Neural progenitor cell (in vitro differentiated cells): Measurements from ENCODE around the gene MKNK1.

Source experiments
- EZH2 ChIP-seq: fragments of 200-600 bp; sonication (generic); IDR thresholded peaks from 2 replicates; pipeline ENCODE4 v1.6.1; 2017; ENCODE audit warnings: antibody characterized with exemption, mild to moderate bottlenecking, moderate library complexity
- EZH2phosphoT487 ChIP-seq: fragments of 200-600 bp; sonication (generic); IDR thresholded peaks from 2 replicates; pipeline ENCODE4 v1.6.1; 2017; ENCODE audit warnings: antibody characterized with exemption
- TF ChIP-seq, protein P1 (sequence below): fragments of 200-600 bp; sonication (generic); IDR thresholded peaks from 2 replicates; pipeline ENCODE4 v1.5.1; 2017; ENCODE audit warnings: antibody characterized with exemption, mild to moderate bottlenecking

DNA sequence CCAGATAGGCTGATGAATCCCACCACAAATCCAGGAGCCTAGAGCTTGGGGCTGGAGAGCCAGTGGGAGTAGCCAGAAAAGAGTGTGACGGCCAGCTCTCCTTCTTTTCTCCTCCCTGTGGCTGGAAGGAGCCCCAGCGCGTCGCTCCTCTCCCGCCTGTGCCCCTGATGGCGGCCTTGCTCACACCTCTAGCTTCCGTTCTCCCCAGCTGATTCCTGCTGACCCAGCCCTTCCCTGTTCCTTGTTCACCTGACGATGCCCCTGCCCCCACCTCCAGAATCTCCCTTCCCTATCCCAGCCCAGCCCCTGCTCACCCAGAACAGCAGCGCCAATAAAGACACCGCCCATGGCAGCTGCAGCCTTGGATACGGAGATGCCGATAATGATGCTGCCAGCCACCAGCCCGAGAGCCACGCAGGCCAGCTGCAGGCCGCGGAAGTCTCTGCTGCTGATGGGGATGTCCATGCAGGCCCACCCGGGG, 53.3 kb downstream of the MKNK1 start:
- TF ChIP-seq, protein P1, sequence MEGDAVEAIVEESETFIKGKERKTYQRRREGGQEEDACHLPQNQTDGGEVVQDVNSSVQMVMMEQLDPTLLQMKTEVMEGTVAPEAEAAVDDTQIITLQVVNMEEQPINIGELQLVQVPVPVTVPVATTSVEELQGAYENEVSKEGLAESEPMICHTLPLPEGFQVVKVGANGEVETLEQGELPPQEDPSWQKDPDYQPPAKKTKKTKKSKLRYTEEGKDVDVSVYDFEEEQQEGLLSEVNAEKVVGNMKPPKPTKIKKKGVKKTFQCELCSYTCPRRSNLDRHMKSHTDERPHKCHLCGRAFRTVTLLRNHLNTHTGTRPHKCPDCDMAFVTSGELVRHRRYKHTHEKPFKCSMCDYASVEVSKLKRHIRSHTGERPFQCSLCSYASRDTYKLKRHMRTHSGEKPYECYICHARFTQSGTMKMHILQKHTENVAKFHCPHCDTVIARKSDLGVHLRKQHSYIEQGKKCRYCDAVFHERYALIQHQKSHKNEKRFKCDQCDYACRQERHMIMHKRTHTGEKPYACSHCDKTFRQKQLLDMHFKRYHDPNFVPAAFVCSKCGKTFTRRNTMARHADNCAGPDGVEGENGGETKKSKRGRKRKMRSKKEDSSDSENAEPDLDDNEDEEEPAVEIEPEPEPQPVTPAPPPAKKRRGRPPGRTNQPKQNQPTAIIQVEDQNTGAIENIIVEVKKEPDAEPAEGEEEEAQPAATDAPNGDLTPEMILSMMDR, result no peak
- TF ChIP-seq EZH2, result no peak
- no peak for TF ChIP-seq EZH2phosphoT487
